ENCODE data around the gene BIRC7. TPM values are rescaled to one million over a fixed set of nuclear protein-coding genes. Genes with fewer than 3 reads are reported as not detected.

BIRC7 gene
- total RNA-seq, 1 experiment from 2014 or later: not detected

DNA sequence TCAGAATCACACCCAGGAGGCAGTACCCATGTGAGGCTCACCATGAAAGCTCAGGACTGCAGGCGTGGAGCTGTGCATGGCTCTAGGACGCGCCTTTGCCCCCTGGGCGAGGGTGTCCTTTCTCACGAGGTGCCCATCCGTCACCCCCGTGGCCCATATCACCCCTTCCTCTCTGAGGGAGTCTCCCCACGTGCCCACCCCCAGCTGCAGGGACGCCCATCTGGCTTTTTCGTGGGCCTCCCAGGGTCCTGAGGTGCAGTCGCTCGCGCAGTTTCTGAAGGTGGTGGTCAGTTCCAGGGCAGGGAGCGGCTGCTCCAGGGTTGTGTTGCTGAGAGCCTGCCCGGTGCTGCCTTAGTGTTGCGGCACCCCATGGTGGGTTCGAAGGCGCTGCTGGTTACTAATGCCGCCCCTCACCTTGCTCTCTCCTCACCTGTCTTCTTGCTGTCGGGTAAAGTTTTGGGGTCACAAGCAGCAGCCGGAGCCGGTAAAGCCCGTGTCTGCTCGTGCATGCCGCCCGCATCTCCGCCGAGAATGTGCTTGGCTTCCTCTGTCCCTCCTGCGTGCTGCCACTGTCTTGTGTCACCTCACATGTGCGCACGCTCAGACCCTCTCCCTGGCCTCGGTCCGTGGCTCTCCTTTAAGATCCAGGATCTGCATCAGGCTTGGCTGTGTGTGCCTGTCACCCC is 47.8 kb downstream of the BIRC7 start:
- CTCF ChIA-PET: interaction anchor here (2.0 kb wide), 1 partner anchor 26 kb away, joined by 5 read pairs; no protein-coding TSS in a partner anchor
- BruUV-seq (replicated peaks): no TSS peak
- H3K9me3 Mint-ChIP-seq (ENCODE audit: unreplicated experiment): no peaks in the 10 kb centered on the region
- no peaks in the 10 kb centered on the region for H3K27me3 Mint-ChIP-seq (ENCODE audit: insufficient read depth, unreplicated experiment)
- H3K4me3 Mint-ChIP-seq (ENCODE audit: unreplicated experiment): no peak overlapping the region
- H3K27ac Mint-ChIP-seq (ENCODE audit: low read depth, unreplicated experiment): no peak overlapping the region
- POLR2A ChIA-PET: interaction anchor here (3.7 kb wide), 1 partner anchor 12 kb away, joined by 9 read pairs; the partner anchor contains the start of gene ARFGAP1
- TF ChIP-seq, protein P1, sequence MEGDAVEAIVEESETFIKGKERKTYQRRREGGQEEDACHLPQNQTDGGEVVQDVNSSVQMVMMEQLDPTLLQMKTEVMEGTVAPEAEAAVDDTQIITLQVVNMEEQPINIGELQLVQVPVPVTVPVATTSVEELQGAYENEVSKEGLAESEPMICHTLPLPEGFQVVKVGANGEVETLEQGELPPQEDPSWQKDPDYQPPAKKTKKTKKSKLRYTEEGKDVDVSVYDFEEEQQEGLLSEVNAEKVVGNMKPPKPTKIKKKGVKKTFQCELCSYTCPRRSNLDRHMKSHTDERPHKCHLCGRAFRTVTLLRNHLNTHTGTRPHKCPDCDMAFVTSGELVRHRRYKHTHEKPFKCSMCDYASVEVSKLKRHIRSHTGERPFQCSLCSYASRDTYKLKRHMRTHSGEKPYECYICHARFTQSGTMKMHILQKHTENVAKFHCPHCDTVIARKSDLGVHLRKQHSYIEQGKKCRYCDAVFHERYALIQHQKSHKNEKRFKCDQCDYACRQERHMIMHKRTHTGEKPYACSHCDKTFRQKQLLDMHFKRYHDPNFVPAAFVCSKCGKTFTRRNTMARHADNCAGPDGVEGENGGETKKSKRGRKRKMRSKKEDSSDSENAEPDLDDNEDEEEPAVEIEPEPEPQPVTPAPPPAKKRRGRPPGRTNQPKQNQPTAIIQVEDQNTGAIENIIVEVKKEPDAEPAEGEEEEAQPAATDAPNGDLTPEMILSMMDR (IDR thresholded peaks at IDR 0.05; ENCODE audit: unreplicated experiment): no peak
- intact Hi-C loops (cut with micrococcal nuclease): no loop called here
- no peak for DNase-seq (ENCODE audit: unreplicated experiment)
- H3K4me1 Mint-ChIP-seq (ENCODE audit: insufficient read depth, unreplicated experiment): no peaks in the 10 kb centered on the region
- H3K36me3 Mint-ChIP-seq (ENCODE audit: insufficient read depth, unreplicated experiment): peaks cover 33% of the 10 kb centered on the region

DNA sequence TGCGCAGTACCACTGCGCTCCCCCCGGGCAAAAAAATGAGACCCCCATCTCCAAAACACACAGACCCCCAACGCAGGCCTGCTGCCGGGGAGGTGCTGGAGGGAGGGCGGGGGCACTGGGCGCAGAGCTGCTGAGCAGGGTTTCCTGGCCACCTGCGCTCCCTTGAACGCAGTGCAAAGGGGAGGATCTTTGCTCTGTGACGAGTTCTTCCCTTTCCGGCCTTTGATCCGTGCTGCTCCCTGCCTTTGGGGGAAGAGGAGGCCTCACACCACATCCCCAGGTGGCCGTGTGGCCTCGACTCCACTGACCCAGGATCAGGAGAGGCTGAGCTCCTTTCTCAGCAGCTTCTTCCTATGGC is 48.4 kb downstream of the BIRC7 start:
- Mint-ChIP-seq H3K36me3 (ENCODE audit: insufficient read depth, unreplicated experiment) (peaks cover 33% of the 10 kb centered on the region), H3K9me3 (ENCODE audit: unreplicated experiment) (no peaks in the 10 kb centered on the region), H3K27me3 (ENCODE audit: insufficient read depth, unreplicated experiment) (no peaks in the 10 kb centered on the region), H3K27ac (ENCODE audit: low read depth, unreplicated experiment) (no peak overlapping the region), H3K4me3 (ENCODE audit: unreplicated experiment) (no peak overlapping the region), H3K4me1 (ENCODE audit: insufficient read depth, unreplicated experiment) (no peaks in the 10 kb centered on the region)
- BruUV-seq (replicated peaks): no TSS peak
- ChIA-PET POLR2A (interaction anchor here (0.8 kb wide), 1 partner anchor 11 kb away, joined by 4 read pairs; the partner anchor contains the start of gene ARFGAP1), CTCF (interaction anchor here (1.5 kb wide), 1 partner anchor 11 kb away, joined by 3 read pairs; no protein-coding TSS in a partner anchor)
- intact Hi-C loops (cut with micrococcal nuclease): no loop called here
- DNase-seq (ENCODE audit: unreplicated experiment): no peak
- TF ChIP-seq, protein P1 (IDR thresholded peaks at IDR 0.05; ENCODE audit: unreplicated experiment): no peak

DNA sequence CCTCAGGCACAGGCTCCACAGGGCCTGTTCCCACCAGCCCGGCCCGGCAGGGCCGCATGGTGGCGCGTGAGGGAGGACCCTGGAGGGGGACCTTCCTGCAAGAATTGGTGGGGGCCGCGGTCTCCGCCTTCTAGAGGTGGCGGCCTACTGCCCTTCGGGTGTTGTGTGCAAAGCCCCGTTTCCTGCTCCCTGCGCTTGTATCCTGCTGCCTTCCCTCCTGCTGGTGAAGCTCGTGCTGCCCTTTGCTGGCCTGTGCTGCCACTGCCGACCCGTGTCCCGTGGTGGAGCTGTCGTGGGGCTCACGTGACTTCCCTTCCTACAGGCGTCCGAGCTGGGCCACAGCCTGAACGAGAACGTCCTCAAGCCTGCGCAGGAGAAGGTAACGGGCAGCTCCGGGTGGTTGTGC is 48.8 kb downstream of the BIRC7 start:
- H3K27me3 Mint-ChIP-seq (ENCODE audit: insufficient read depth, unreplicated experiment): no peaks in the 10 kb centered on the region
- H3K9me3 Mint-ChIP-seq (ENCODE audit: unreplicated experiment): no peaks in the 10 kb centered on the region
- H3K36me3 Mint-ChIP-seq (ENCODE audit: insufficient read depth, unreplicated experiment): peaks cover 34% of the 10 kb centered on the region
- no peaks in the 10 kb centered on the region for H3K4me1 Mint-ChIP-seq (ENCODE audit: insufficient read depth, unreplicated experiment)
- intact Hi-C loops (cut with micrococcal nuclease): no loop called here
- no TSS peak for BruUV-seq (replicated peaks)
- TF ChIP-seq, protein P1 (IDR thresholded peaks at IDR 0.05; ENCODE audit: unreplicated experiment): no peak
- no peak overlapping the region for H3K27ac Mint-ChIP-seq (ENCODE audit: low read depth, unreplicated experiment)
- ChIA-PET POLR2A (interaction anchor here (0.8 kb wide), 1 partner anchor 12 kb away, joined by 4 read pairs; the partner anchor contains the start of gene ARFGAP1), CTCF (interaction anchor here (0.6 to 1.5 kb wide), 2 partner anchors 10 to 214 kb away, joined by 3 read pairs; no protein-coding TSS in a partner anchor)
- H3K4me3 Mint-ChIP-seq (ENCODE audit: unreplicated experiment): no peak overlapping the region
- no peak for DNase-seq (ENCODE audit: unreplicated experiment)

DNA sequence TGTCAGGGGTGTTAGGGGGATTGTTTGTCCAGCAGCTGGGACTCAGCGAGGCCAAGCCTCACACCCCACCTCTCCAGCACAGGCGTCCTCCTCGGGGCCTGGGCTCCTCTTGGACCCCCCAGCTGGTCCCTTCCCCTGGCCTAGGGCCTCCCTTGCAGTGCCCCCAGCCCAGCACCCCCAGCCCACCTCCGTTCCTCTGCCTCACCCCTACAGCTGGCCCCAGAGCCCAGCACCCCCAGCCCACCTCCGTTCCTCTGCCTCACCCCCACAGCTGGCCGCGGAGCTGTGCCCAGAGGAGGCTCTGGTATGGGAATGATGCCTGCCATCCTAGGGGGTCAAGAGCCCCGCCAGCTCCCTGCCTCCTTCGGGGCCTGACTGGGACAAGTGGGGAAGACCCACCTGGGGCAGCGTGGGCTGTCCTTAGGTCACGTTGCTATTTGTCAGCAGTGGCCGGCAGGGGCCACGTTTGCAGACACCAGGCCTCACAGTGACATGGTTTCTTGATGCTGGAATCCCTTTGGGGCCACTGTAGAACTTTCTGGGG is 49.3 kb downstream of the BIRC7 start:
- intact Hi-C loops (cut with micrococcal nuclease): no loop called here
- no peaks in the 10 kb centered on the region for H3K9me3 Mint-ChIP-seq (ENCODE audit: unreplicated experiment)
- CTCF ChIA-PET: interaction anchor here (0.6 to 1.5 kb wide), 3 partner anchors 10 to 1306 kb away, joined by 3 read pairs; no protein-coding TSS in a partner anchor
- H3K27me3 Mint-ChIP-seq (ENCODE audit: insufficient read depth, unreplicated experiment): no peaks in the 10 kb centered on the region
- H3K4me1 Mint-ChIP-seq (ENCODE audit: insufficient read depth, unreplicated experiment): no peaks in the 10 kb centered on the region
- POLR2A ChIA-PET: interaction anchor here (0.8 kb wide), 1 partner anchor 12 kb away, joined by 4 read pairs; the partner anchor contains the start of gene ARFGAP1
- BruUV-seq (replicated peaks): no TSS peak
- no peak for DNase-seq (ENCODE audit: unreplicated experiment)
- TF ChIP-seq, protein P1 (IDR thresholded peaks at IDR 0.05; ENCODE audit: unreplicated experiment): no peak
- H3K36me3 Mint-ChIP-seq (ENCODE audit: insufficient read depth, unreplicated experiment): peaks cover 38% of the 10 kb centered on the region
- H3K27ac Mint-ChIP-seq (ENCODE audit: low read depth, unreplicated experiment): no peak overlapping the region
- H3K4me3 Mint-ChIP-seq (ENCODE audit: unreplicated experiment): no peak overlapping the region
